ENCODE measurements around the gene HOXB6.

The HOXB6 gene

DNA sequence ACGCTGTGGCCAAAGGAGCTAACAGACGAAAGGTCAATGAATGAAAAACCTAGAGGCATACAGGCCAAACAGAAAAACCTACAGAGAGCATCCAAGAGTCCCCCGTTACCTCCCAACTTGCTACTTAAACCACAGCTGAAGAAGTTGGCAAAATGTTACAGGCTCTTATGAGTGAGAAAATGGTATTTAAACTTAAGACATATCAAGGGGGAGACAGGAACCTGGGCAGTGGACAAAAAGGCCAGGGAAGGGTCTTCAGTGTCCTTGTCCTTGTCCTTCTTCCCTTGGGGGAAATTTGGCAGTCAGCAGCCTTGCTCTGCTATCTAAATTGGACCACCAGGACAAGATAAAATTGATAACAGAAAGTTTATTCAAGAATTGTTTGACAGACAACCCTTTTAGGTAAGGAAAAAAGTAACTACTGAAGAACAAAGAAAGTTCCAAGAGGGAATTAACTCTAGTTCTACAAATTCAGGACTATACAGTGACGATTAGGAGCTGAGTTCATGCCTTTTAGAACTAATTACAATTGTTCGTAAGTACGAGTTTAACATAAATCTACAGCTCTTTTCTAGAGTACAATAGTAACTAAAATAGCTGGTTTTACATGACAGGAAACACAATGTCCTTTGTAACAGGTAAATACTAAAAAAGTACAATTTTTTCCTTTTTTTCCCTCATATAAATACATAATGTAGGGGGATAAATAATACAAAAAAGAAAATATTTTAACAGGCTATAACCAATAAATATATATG, 56.1 kb downstream of the HOXB6 start:
- H3K4me3 ChIP-seq (ENCODE audit: low read length): no peak overlapping the region; the same call in 1 of the 2 replicates

DNA sequence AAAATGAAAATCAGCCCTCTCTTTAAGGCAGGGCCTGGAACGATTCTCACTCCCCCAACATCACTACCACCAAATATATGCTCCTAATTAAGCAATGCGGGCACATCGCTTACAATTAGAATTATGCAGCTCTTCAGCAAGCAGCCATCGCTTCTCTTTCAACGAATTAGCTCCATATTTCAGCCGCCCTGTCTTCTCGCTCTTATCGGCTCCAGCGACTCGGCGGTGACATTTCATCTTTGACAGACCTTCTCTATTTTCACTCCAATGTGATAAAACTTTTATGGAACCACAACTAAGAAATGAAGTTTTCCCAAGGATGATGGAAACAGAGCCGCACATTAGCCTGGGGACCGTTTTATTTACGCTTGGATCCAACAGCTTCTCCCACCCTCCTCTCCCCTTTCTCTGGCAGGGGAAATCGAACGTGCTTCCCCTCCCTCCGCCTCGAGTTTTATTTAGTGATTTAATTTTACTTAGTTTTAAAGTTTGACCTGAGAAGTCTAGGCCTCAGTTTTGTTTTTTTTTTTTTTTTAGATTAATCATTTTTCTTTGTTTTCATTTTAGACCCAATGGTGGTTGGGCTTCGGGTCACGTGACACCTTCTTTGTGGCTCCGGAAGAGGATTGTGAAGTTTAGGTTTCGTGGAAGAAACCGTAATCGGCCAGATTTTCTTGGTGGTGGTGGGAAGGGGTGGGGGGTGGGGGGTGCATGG, 56.8 kb downstream of the HOXB6 start:
- H3K4me3 ChIP-seq (ENCODE audit: low read length): peak overlapping the region; percentile 49
- no peak for TF ChIP-seq ZNF274 (IDR thresholded peaks at IDR 0.05; ENCODE audit: low read depth, low read length)

More for the DNA sequence above, 56.1 kb downstream of the HOXB6 start:
- TF ChIP-seq ZNF274 (IDR thresholded peaks at IDR 0.05; ENCODE audit: low read depth, low read length): no peak

DNA sequence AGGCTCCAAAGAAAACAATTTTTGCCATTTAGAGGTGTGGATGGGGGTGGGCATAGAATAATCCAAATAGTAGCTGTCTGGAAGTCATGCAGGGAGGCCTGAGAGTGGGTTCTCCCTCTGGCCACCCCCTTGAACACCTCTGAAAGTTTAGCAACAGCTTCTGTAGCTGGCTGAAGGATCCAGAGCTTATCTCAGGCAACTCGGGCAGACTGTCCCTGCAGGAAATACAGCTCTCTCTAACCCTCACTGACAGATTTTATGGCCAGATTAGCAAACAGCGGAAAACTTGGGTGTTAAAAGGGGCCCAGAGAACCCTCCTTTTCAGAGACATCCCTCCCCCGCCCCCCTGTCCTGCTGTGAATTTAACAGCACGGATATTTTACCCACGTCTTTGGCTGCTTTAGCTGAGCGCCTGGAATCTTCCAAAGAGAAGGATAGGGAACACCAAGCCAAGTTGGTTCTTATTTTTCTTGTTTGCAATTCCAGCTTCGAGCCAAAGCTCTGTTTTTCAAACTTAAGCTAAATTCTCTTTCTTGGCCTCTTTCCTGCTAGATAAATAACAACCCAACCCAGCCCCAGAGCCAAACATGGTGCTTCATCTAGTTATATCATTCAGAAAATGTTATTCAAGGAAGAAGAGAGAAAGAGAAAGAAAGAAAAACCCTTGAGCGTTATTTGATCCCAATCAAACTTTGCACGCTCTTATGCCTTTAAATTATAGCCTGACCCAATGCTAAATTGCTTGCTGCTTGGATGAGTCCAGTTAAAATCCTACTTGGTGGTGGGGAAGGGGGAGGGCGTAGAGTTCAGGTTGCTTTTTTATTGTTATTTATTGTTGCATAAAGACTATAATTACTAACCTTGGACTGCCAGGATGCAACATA, 57.6 kb downstream of the HOXB6 start:
- no peak for TF ChIP-seq ZNF274 (IDR thresholded peaks at IDR 0.05; ENCODE audit: low read depth, low read length)
- H3K4me3 ChIP-seq (ENCODE audit: low read length): peak overlapping the region; percentile 49

DNA sequence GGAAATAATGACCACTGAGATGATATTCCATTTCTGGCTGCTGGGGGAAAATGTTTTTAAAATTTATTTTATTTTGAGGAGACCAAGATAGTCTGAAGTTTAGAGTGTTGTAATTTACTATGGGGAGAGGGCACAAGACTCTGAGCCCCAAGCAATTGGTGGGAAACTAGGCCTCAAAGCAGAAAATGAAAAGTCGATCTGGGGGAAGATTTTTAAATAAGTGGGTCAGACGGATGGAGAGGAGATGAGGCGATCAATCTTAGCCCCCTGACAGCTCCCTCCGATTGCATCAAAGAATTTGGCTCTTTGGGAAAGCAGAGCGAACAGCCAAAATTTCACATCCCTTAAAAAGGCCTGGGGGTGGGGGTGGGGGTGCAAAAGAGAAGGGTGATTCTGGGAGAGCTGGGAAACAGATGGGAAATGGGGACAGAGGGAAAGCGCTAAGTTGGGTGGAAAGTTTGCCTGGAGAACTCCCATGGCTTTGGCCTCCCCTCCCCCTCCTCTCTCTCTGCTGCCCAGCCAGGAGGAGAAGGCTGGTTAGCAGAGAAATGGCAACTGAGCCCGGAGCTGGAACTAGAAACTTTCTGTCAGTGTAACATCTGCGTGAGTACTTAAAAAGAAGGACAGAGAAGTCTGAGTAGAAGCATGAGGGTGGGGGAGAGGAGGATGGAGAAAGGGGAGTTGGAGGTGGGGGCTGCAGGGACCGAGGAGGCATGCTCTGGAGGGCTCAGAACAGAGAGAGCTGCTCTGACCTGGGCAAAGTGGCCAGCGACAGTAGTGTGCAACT, 58.5 kb downstream of the HOXB6 start:
- TF ChIP-seq ZNF274 (IDR thresholded peaks at IDR 0.05; ENCODE audit: low read depth, low read length): no peak
- H3K4me3 ChIP-seq (ENCODE audit: low read length): no peak overlapping the region
